PC-9 (cell line): ENCODE measurements around the gene LZTFL1.
"Not testable (repeated sequence)": the region's sequence is repeated elsewhere in the genome, so short reads cannot be mapped to it uniquely, and the experiment has no call there.

Experiments
- EZH2 ChIP-seq: fragments of 200-600 bp; sonication (generic); IDR thresholded peaks from 2 replicates; pipeline ENCODE4 v1.8.0; 2017; ENCODE audit warnings: antibody characterized with exemption, low read depth
- TF ChIP-seq, protein P1 (sequence below): fragments of 200-600 bp; sonication (generic); conservative IDR thresholded peaks from 2 replicates; pipeline ENCODE4 v1.6.1; 2017; ENCODE audit warnings: mixed run types, antibody characterized with exemption, mild to moderate bottlenecking, moderate library complexity

DNA sequence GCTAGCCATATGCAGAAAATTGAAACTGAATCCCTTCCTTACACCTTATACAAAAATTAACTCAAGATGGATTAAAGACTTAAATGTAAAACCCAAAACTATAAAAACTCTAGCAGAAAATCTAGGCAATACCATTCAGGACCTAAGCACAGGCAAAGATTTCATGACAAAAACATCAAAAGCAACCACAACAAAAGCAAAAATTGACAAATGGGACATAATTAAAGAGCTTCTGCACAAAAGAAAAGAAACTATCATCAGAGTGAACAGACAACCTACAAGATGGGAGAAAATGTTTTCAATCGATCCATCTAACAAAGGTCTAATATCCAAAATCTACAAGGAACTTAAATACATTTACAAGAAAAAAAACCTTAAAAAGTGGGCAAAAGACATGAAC is 14.4 kb upstream of the LZTFL1 start:
- TF ChIP-seq, protein P1, sequence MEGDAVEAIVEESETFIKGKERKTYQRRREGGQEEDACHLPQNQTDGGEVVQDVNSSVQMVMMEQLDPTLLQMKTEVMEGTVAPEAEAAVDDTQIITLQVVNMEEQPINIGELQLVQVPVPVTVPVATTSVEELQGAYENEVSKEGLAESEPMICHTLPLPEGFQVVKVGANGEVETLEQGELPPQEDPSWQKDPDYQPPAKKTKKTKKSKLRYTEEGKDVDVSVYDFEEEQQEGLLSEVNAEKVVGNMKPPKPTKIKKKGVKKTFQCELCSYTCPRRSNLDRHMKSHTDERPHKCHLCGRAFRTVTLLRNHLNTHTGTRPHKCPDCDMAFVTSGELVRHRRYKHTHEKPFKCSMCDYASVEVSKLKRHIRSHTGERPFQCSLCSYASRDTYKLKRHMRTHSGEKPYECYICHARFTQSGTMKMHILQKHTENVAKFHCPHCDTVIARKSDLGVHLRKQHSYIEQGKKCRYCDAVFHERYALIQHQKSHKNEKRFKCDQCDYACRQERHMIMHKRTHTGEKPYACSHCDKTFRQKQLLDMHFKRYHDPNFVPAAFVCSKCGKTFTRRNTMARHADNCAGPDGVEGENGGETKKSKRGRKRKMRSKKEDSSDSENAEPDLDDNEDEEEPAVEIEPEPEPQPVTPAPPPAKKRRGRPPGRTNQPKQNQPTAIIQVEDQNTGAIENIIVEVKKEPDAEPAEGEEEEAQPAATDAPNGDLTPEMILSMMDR, result not testable (repeated sequence)
- TF ChIP-seq EZH2, result not testable (repeated sequence)
